ENCODE data around the gene ATOH8.

DNA sequence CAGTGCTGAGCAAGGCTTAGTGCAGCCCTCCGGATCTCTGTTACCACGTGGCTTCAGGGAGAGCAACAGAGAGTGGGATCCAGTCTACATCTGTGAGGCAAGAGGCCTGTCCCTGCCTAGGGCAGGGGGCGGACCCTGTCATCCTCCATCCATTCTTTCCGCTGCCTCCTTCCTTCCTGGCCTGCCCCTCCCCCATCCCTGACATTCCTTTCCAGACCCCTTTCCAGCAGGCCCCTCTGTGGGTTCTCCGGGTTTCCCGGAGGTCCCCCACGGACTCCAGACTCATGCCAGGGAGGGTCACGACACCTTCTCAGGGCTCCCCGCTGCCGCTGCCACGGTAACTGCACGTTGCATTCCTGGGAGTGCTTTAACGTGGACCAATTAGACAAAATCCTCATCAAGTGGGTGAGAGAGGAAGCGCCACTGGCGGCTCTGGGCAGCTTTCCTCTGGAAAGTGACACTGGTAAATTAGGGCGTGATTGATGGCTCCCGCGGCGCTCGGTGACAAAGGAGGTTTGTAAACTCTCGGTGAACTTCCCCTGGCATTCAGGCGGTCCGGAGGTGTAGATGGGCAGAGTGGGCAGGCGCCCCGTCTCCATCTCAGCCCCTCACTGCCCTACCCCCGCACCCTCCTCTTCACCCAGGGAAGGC lies 11.4 kb downstream of the ATOH8 start:
- TF ChIP-seq MAX (IDR thresholded peaks at IDR 0.05) (no peak), NFIC (IDR thresholded peaks at IDR 0.05) (0 out of 2 replicates have a peak, but pooled peaks have one; percentile 42), CEBPB (IDR thresholded peaks at IDR 0.05) (no peak), EP300 (IDR thresholded peaks at IDR 0.05; ENCODE audit: borderline replicate concordance) (no peak)
- TF ChIP-seq, protein P1, sequence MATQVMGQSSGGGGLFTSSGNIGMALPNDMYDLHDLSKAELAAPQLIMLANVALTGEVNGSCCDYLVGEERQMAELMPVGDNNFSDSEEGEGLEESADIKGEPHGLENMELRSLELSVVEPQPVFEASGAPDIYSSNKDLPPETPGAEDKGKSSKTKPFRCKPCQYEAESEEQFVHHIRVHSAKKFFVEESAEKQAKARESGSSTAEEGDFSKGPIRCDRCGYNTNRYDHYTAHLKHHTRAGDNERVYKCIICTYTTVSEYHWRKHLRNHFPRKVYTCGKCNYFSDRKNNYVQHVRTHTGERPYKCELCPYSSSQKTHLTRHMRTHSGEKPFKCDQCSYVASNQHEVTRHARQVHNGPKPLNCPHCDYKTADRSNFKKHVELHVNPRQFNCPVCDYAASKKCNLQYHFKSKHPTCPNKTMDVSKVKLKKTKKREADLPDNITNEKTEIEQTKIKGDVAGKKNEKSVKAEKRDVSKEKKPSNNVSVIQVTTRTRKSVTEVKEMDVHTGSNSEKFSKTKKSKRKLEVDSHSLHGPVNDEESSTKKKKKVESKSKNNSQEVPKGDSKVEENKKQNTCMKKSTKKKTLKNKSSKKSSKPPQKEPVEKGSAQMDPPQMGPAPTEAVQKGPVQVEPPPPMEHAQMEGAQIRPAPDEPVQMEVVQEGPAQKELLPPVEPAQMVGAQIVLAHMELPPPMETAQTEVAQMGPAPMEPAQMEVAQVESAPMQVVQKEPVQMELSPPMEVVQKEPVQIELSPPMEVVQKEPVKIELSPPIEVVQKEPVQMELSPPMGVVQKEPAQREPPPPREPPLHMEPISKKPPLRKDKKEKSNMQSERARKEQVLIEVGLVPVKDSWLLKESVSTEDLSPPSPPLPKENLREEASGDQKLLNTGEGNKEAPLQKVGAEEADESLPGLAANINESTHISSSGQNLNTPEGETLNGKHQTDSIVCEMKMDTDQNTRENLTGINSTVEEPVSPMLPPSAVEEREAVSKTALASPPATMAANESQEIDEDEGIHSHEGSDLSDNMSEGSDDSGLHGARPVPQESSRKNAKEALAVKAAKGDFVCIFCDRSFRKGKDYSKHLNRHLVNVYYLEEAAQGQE (IDR thresholded peaks at IDR 0.05; ENCODE audit: low read depth) = no peak

Data from Ishikawa (cell line).